Measurements from ENCODE around the gene LIPC. TPM values are rescaled to one million over a fixed set of nuclear protein-coding genes. Genes with fewer than 3 reads are reported as not detected.
"Not testable (repeated sequence)": the region's sequence is repeated elsewhere in the genome, so short reads cannot be mapped to it uniquely, and the experiment has no call there.

The LIPC gene
- total RNA-seq, 1 donor from 2014 or later: not detected

DNA sequence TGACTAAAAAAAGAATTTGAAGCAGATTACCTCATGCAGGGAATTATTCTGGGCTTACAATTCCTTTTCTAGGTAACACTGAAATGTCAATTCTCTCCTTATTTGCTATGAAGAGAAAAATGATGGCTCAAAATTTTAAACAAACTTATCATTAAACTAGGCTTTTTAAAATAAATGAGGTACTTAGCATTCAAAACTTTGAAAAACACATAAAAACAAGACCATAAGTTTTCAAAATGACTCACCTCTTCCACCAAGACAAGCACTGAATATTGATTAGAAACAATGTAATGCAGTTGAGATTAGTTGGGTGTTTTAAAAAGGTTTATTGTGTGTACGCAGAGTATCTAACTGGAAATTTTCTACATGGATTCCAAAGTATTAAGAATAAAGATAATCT lies 163.1 kb downstream of the LIPC start:
- DNase-seq (ENCODE audit: extremely low spot score in 2 of 2): no peak
- peaks cover 0 to 15% of the 10 kb centered on the region in 2 donors for H3K36me3 ChIP-seq
- intact Hi-C loops (cut with DNase I): no loop called here
- no peaks in the 10 kb centered on the region for H3K4me1 ChIP-seq
- H3K27ac ChIP-seq: no peak overlapping the region
- TF ChIP-seq POLR2AphosphoS5 (IDR thresholded peaks at IDR 0.05; ENCODE audit: insufficient read depth in 1 of 2, low read depth in 1 of 2) (no peak), POLR2A (IDR thresholded peaks at IDR 0.05) (no peak), CTCF (IDR thresholded peaks at IDR 0.05) (no peak)
- H3K27me3 ChIP-seq: no peaks in the 10 kb centered on the region
- no peak overlapping the region for H3K4me3 ChIP-seq
- no peaks in the 10 kb centered on the region for H3K9me3 ChIP-seq

- Histone ChIP-seq H3K27ac (no peak overlapping the region), H3K4me3 (no peak overlapping the region), H3K4me1 (no peaks in the 10 kb centered on the region), H3K36me3 (peaks cover 0 to 15% of the 10 kb centered on the region in 2 donors), H3K27me3 (no peaks in the 10 kb centered on the region), H3K9me3 (no peaks in the 10 kb centered on the region)
- no peak for TF ChIP-seq POLR2AphosphoS5 (IDR thresholded peaks at IDR 0.05; ENCODE audit: insufficient read depth in 1 of 2, low read depth in 1 of 2)
- DNase-seq (ENCODE audit: extremely low spot score in 2 of 2): no peak
- intact Hi-C loops (cut with DNase I): no loop called here
Measured at GRCh38 chr15:58595516-58596263, 163.9 kb downstream of the LIPC start.

GRCh38 chr15:58597943-58598828 lies 166.4 kb downstream of the LIPC start:
- Histone ChIP-seq H3K4me3 (no peak overlapping the region), H3K4me1 (no peaks in the 10 kb centered on the region), H3K27ac (no peak overlapping the region), H3K9me3 (no peaks in the 10 kb centered on the region), H3K27me3 (no peaks in the 10 kb centered on the region), H3K36me3 (peaks cover 0 to 15% of the 10 kb centered on the region in 2 donors)
- intact Hi-C loops (cut with DNase I): no loop called here
- TF ChIP-seq CTCF (IDR thresholded peaks at IDR 0.05) (no peak), POLR2A (IDR thresholded peaks at IDR 0.05) (no peak), POLR2AphosphoS5 (IDR thresholded peaks at IDR 0.05; ENCODE audit: insufficient read depth in 1 of 2, low read depth in 1 of 2) (no peak)
- DNase-seq (ENCODE audit: extremely low spot score in 2 of 2): no peak

GRCh38 chr15:58598829-58599210 lies 167.0 kb downstream of the LIPC start:
- no peak for DNase-seq (ENCODE audit: extremely low spot score in 2 of 2)
- H3K4me3 ChIP-seq: no peak overlapping the region
- no peaks in the 10 kb centered on the region for H3K4me1 ChIP-seq
- peaks cover 0 to 15% of the 10 kb centered on the region in 2 donors for H3K36me3 ChIP-seq
- no peak overlapping the region for H3K27ac ChIP-seq
- H3K27me3 ChIP-seq: no peaks in the 10 kb centered on the region
- intact Hi-C loops (cut with DNase I): no loop called here
- H3K9me3 ChIP-seq: no peaks in the 10 kb centered on the region
- TF ChIP-seq CTCF (IDR thresholded peaks at IDR 0.05): no peak
- no peak for TF ChIP-seq POLR2AphosphoS5 (IDR thresholded peaks at IDR 0.05; ENCODE audit: insufficient read depth in 1 of 2, low read depth in 1 of 2)
- no peak for TF ChIP-seq POLR2A (IDR thresholded peaks at IDR 0.05)

DNA sequence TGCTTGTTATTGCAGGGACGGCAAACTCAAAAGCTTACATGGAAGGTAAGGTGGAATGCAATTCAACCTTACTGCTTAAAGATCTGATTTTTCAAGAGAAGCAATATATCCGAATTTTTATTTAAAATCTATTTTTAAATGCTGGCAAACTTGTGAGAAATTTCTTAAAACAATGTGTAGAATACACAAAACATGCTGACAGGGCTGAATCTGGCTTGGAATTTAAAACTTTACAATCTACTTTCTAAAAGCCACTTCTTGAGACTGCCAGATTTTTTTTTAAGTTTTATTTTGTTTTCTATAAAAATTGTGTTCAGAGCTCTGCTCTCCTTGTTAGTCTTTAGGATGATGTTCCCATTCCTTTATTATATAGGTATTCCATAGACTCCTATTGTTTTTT lies 171.0 kb downstream of the LIPC start:
- Histone ChIP-seq H3K27me3 (no peaks in the 10 kb centered on the region), H3K27ac (no peak overlapping the region), H3K36me3 (peaks cover 0 to 5% of the 10 kb centered on the region in 2 donors), H3K4me1 (no peaks in the 10 kb centered on the region), H3K4me3 (no peak overlapping the region), H3K9me3 (no peaks in the 10 kb centered on the region)
- DNase-seq (ENCODE audit: extremely low spot score in 2 of 2): no peak
- intact Hi-C loops (cut with DNase I): no loop called here
- TF ChIP-seq POLR2A (IDR thresholded peaks at IDR 0.05) (no peak), POLR2AphosphoS5 (IDR thresholded peaks at IDR 0.05; ENCODE audit: insufficient read depth in 1 of 2, low read depth in 1 of 2) (no peak), CTCF (IDR thresholded peaks at IDR 0.05) (no peak)

DNA sequence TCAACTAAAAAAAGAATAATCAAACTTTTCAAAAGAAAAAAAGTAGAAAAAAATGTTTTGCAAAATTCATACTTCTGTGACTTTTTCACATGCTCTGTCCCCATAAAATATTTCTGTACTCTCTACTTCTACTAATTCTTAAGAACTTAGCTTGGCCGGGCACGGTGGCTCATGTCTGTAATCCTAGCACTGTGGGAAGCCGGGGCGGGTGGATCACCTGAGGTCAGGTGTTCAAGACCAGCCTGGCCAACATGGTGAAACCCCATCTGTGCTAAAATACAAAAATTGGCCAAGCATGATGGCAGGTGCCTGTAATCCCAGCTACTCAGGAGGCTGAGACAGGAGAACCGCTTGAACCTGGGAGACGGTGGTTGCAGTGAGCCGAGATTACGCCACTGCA lies 172.1 kb downstream of the LIPC start:
- H3K27ac ChIP-seq; H3K27me3 ChIP-seq; intact Hi-C loops (cut with DNase I); H3K9me3 ChIP-seq; DNase-seq (ENCODE audit: extremely low spot score in 2 of 2); H3K4me3 ChIP-seq; H3K36me3 ChIP-seq; H3K4me1 ChIP-seq: not testable (repeated sequence)
